Calu3 (cell line): Measurements from ENCODE around the gene P2RY12. TPM values are rescaled to one million over a fixed set of nuclear protein-coding genes. Genes with fewer than 3 reads are reported as not detected.

Experiments
- BruUV-seq: library from RNA; stranded (reverse); fragments of 400-500 nt; replicated peaks from 2 replicates; lab custom pipeline; 2021; lab: Mats Ljungman, UMichigan
- CTCF ChIA-PET: fragments of 300-600 bp; sonication (Branson Sonifier 250); formaldehyde crosslinking; loops from one replicate; lab custom pipeline; 2022; ENCODE audit warnings: antibody characterized with exemption; lab: Charles Lee
- DNase-seq: peaks from one replicate; pipeline ENCODE4 v3.0.0; 2022
- H3K27ac Mint-ChIP-seq: one replicate; pipeline ENCODE4 v1.8.0; 2022; ENCODE audit warnings: mixed read lengths; ENCODE audit not compliant: unreplicated experiment
- H3K27me3 Mint-ChIP-seq: one replicate; pipeline ENCODE4 v1.8.0; 2022; ENCODE audit warnings: mixed read lengths; ENCODE audit not compliant: unreplicated experiment
- H3K36me3 Mint-ChIP-seq: one replicate; pipeline ENCODE4 v1.8.0; 2022; ENCODE audit warnings: mild to moderate bottlenecking, moderate library complexity, mixed read lengths; ENCODE audit not compliant: insufficient read depth, unreplicated experiment
- H3K4me1 Mint-ChIP-seq: one replicate; pipeline ENCODE4 v1.8.0; 2022; ENCODE audit warnings: mild to moderate bottlenecking, low read depth, mixed read lengths; ENCODE audit not compliant: unreplicated experiment
- H3K4me3 Mint-ChIP-seq: one replicate; pipeline ENCODE4 v1.8.0; 2022; ENCODE audit warnings: mild to moderate bottlenecking, low read depth, moderate library complexity, mixed read lengths; ENCODE audit not compliant: unreplicated experiment
- H3K9me3 Mint-ChIP-seq: one replicate; pipeline ENCODE4 v1.8.0; 2022; ENCODE audit warnings: low read depth, mixed read lengths; ENCODE audit not compliant: unreplicated experiment
- CTCF ChIP-seq: fragments of 200-600 bp; IDR thresholded peaks from one replicate; pipeline ENCODE4 v1.8.0; 2022; ENCODE audit warnings: antibody characterized with exemption; ENCODE audit not compliant: unreplicated experiment
- intact Hi-C: fragments of 100-400 bp; cut with micrococcal nuclease; formaldehyde crosslinking; loops from one replicate; pipeline ENCODE4 v1.10.0; 2022; ENCODE audit not compliant: unreplicated experiment
- total RNA-seq: library from RNA; stranded (reverse); gene quantifications from 2 replicates; pipeline ENCODE4 v1.2.3, GENCODE V29; 2022

The P2RY12 gene
- total RNA-seq, 1 experiment from 2014 or later = not detected

- H3K4me1 Mint-ChIP-seq = peaks cover 53% of the 10 kb centered on the region
- no peak for TF ChIP-seq CTCF
- intact Hi-C loops = loop anchor here (1.0 to 5.0 kb wide), 2 partner anchors 22 to 532 kb away; no protein-coding TSS in a partner anchor
Observed at GRCh38 chr3:151305060-151305774, 79.3 kb downstream of the P2RY12 start.

GRCh38 chr3:151303751-151304150 is 80.8 kb downstream of the P2RY12 start:
- Mint-ChIP-seq H3K27ac (peak overlapping the region; percentile 74), H3K4me1 (peaks cover 53% of the 10 kb centered on the region), H3K9me3 (no peaks in the 10 kb centered on the region), H3K4me3 (no peak overlapping the region), H3K27me3 (no peaks in the 10 kb centered on the region), H3K36me3 (no peaks in the 10 kb centered on the region)
- intact Hi-C loops = no loop called here
- BruUV-seq = no TSS peak
- DNase-seq = no peak
- no peak for TF ChIP-seq CTCF
- CTCF ChIA-PET = interaction anchor here (0.7 kb wide), 1 partner anchor 1246 kb away, joined by 4 read pairs; no protein-coding TSS in a partner anchor

More at GRCh38 chr3:151305060-151305774, 79.3 kb downstream of the P2RY12 start:
- no TSS peak for BruUV-seq
- DNase-seq = peak; percentile 91
- Mint-ChIP-seq H3K27ac (peak overlapping the region; percentile 91), H3K27me3 (no peaks in the 10 kb centered on the region), H3K4me3 (peak overlapping the region; percentile 50), H3K36me3 (no peaks in the 10 kb centered on the region), H3K9me3 (no peaks in the 10 kb centered on the region)
- CTCF ChIA-PET = interaction anchor here (0.5 to 2.4 kb wide), 10 partner anchors 9 to 1899 kb away, joined by 3 to 27 read pairs (median 5); partner anchors contain the start of gene GPR87

- Mint-ChIP-seq H3K9me3 (no peaks in the 10 kb centered on the region), H3K36me3 (no peaks in the 10 kb centered on the region), H3K27ac (no peak overlapping the region), H3K27me3 (no peaks in the 10 kb centered on the region), H3K4me3 (no peak overlapping the region), H3K4me1 (peaks cover 44% of the 10 kb centered on the region)
- CTCF ChIA-PET = no interaction called here
- intact Hi-C loops = no loop called here
- no peak for TF ChIP-seq CTCF
- no peak for DNase-seq
- no TSS peak for BruUV-seq
Observed at GRCh38 chr3:151301787-151302186, 82.8 kb downstream of the P2RY12 start.

- no peak overlapping the region for H3K27ac Mint-ChIP-seq
- CTCF ChIA-PET = no interaction called here
- intact Hi-C loops = no loop called here
- H3K36me3 Mint-ChIP-seq = no peaks in the 10 kb centered on the region
- no peaks in the 10 kb centered on the region for H3K27me3 Mint-ChIP-seq
- H3K4me1 Mint-ChIP-seq = peaks cover 31% of the 10 kb centered on the region
- no TSS peak for BruUV-seq
- no peak overlapping the region for H3K4me3 Mint-ChIP-seq
- DNase-seq = no peak
- no peaks in the 10 kb centered on the region for H3K9me3 Mint-ChIP-seq
- no peak for TF ChIP-seq CTCF
Observed at GRCh38 chr3:151300539-151300938, 84.0 kb downstream of the P2RY12 start.
